Adrenal gland (tissue), 12 donors: ENCODE results near the gene FOXC2. TPM values are rescaled to one million over a fixed set of nuclear protein-coding genes. Genes with fewer than 3 reads are reported as not detected.
A peak's percentile ranks its signal among the peaks of the same experiment; 100 is the strongest.

ENCODE experiments used
- DNase-seq, 7 donors: peaks; one replicate each; pipeline ENCODE4 v3.0.0-alpha.2; 2019 to 2020
- H3K27ac ChIP-seq, 5 donors: fragments of 200-600 bp; sonication (generic) in 4 of 5; 1 replicate in 3 of 5; 2 replicates in 2 of 5; pipeline versions ENCODE4 v1.5.1 to v1.8.0; 2016 to 2020; ENCODE audit warnings: mild to moderate bottlenecking in 1 of 5
- H3K27me3 ChIP-seq: fragments of 200-600 bp; 2 replicates; pipeline ENCODE4 v1.8.0; 2021
- H3K36me3 ChIP-seq, 2 donors: fragments of 200-600 bp; replicated peaks in 1 of 2; 1 replicate in 1 of 2; 2 replicates in 1 of 2; pipeline versions ENCODE4 v1.5.1 to v1.8.0; 2018 to 2022
- H3K4me1 ChIP-seq, 2 donors: fragments of 200-600 bp; replicated peaks in 1 of 2; 1 replicate in 1 of 2; 2 replicates in 1 of 2; pipeline versions ENCODE4 v1.5.1 to v1.8.0; 2018 to 2021
- H3K4me3 ChIP-seq, 4 donors: fragments of 200-600 bp; sonication (generic) in 3 of 4; one replicate each; pipeline ENCODE4 v1.5.1; 2016 to 2018
- H3K9me3 ChIP-seq, 3 donors: fragments of 200-600 bp; sonication (generic) in 1 of 3; replicated peaks in 1 of 3; 1 replicate in 2 of 3; 2 replicates in 1 of 3; pipeline versions ENCODE4 v1.5.1 to v1.8.0; 2016 to 2021
- POLR2A ChIP-seq, 2 donors: fragments of 450-650 bp; IDR thresholded peaks; one replicate each; pipeline ENCODE4 v1.6.1; 2017; ENCODE audit warnings: antibody characterized with exemption in 2 of 2, mild to moderate bottlenecking in 2 of 2, moderate library complexity in 1 of 2
- WGBS, 4 donors: extraction: QIAGEN DNeasy Blood & Tissue Kit in 2 of 4; methylation state at CpG; one replicate each; pipeline versions ENCODE4 v1.1.5 to v1.1.7; 2013 to 2017; 5-methylcytosine and 5-hydroxymethylcytosine counted together
- intact Hi-C, 2 donors: fragments of 100-400 bp; cut with DNase I; formaldehyde crosslinking; loops; one replicate each; pipeline versions ENCODE4 v1.14.1 to v1.15.0; 2022 to 2023
- polyA plus RNA-seq, 3 donors: library from polyadenylated mRNA; stranded (reverse); fragments of 200-250 nt in 2 of 3; fragments of 350-450 nt in 1 of 3; fragmentation: Illumina TruSeq in 1 of 3; extraction: RNeasy Lipid Tissue Mini Kit (QIAGEN cat#74804) in 1 of 3; gene quantifications; one replicate each; pipeline ENCODE4 v1.2.3, GENCODE V29; 2013 to 2014
- total RNA-seq, 9 donors: library from RNA; depleted of rRNA in 4 of 9; stranded (reverse); fragments of >200 nt in 4 of 9; fragments of 120-200 nt in 1 of 9; fragmentation: NEBNext Ultra II Directional in 1 of 9; extraction: Animal tissue kit (Norgen Biotek cat#: 25700) in 1 of 9; gene quantifications; one replicate each; pipeline versions ENCODE4 v1.1.0 to v1.2.4, GENCODE V29; 2013 to 2023
- TF ChIP-seq, protein P1 (sequence below), 6 experiments: fragments of 450-650 bp in 4 of 6; fragments of 200-600 bp in 2 of 6; sonication (generic) in 1 of 6; IDR thresholded peaks; 1 replicate in 5 of 6; 2 replicates in 1 of 6; pipeline versions ENCODE4 v1.5.1 to v1.8.0; 2016 to 2021; ENCODE audit warnings: antibody characterized with exemption in 6 of 6, mild to moderate bottlenecking in 2 of 6, moderate library complexity in 1 of 6
- donor health status: healthy with polysubstance abuse.
- donor health status: Bipolar disorder and iron deficiency.
- donor health status: DM: yes; HTN: yes; CAD: no.
- donor health status: DM: no; HTN: no; CAD: no.
- donor health status: DM: no; HTN: no; CAD: no.
- donor health status: DM: yes; HTN: yes; CAD: no.

FOXC2 gene
- total and polyA plus RNA-seq, 12 donors: 0.39 to 4.8 (median 2.1) TPM

DNA sequence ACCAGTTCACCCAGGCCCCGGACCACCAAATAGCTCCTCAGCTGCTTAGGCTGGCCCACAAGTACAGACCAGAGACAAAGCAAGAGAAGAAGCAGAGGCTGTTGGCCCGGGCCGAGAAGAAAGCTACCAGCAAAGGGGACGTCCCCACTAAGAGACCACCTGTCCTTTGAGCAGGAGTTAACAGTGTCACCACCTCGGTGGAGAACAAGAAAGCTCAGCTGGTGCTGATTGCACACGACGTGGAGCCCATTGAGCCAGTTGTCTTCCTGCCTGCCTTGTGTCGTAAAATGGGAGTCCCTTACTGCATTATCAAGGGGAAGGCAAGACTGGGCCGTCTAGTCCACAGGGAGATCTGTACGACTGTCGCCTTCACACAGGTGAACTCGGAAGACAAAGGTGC, 40.9 kb upstream of the FOXC2 start:
- H3K4me1 ChIP-seq: peaks cover 0 to 16% of the 10 kb centered on the region in 2 donors
- no peak overlapping the region for H3K4me3 ChIP-seq
- peaks cover 19% of the 10 kb centered on the region for H3K27me3 ChIP-seq
- H3K27ac ChIP-seq: no peak overlapping the region
- DNase-seq: no peak
- no peak for TF ChIP-seq POLR2A (IDR thresholded peaks at IDR 0.05)
- TF ChIP-seq, protein P1, sequence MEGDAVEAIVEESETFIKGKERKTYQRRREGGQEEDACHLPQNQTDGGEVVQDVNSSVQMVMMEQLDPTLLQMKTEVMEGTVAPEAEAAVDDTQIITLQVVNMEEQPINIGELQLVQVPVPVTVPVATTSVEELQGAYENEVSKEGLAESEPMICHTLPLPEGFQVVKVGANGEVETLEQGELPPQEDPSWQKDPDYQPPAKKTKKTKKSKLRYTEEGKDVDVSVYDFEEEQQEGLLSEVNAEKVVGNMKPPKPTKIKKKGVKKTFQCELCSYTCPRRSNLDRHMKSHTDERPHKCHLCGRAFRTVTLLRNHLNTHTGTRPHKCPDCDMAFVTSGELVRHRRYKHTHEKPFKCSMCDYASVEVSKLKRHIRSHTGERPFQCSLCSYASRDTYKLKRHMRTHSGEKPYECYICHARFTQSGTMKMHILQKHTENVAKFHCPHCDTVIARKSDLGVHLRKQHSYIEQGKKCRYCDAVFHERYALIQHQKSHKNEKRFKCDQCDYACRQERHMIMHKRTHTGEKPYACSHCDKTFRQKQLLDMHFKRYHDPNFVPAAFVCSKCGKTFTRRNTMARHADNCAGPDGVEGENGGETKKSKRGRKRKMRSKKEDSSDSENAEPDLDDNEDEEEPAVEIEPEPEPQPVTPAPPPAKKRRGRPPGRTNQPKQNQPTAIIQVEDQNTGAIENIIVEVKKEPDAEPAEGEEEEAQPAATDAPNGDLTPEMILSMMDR (IDR thresholded peaks at IDR 0.05): no peak
- no peaks in the 10 kb centered on the region for H3K36me3 ChIP-seq
- intact Hi-C loops: no loop called here
- H3K9me3 ChIP-seq: no peaks in the 10 kb centered on the region
- 58 to 72% (median 65%) methylated on average over 10 to 12 of the region's 12 CpGs for whole genome bisulfite sequencing, 4 donors

DNA sequence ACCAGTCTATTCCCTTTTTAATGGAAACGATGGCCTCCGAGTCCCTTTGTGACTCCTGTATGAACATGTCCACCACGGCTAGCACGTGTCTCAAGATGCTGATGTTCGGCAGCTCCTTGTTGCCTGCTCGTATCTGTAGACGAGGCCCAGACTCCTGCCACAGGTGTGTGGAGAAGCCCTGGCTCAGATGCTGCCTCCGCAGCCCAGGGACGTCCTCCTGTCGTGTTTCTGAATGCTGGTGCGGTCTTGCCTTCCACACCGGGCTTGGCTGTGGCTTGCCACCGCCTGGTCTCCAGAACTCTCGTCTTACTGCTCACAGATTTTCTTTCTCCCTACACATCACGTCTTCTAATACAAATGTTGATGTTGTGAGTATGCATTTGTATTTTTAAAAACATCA, 39.3 kb upstream of the FOXC2 start:
- Histone ChIP-seq H3K4me1 (peaks cover 0 to 23% of the 10 kb centered on the region in 2 donors), H3K36me3 (no peaks in the 10 kb centered on the region), H3K27ac (no peak overlapping the region), H3K9me3 (no peaks in the 10 kb centered on the region), H3K27me3 (peaks cover 7% of the 10 kb centered on the region), H3K4me3 (no peak overlapping the region)
- TF ChIP-seq POLR2A (IDR thresholded peaks at IDR 0.05): no peak
- TF ChIP-seq, protein P1 (IDR thresholded peaks at IDR 0.05): no peak
- intact Hi-C loops: no loop called here
- DNase-seq: no peak
- 90 to 96% (median 92%) methylated on average over 15 of the region's 15 CpGs for WGBS, 4 donors

DNA sequence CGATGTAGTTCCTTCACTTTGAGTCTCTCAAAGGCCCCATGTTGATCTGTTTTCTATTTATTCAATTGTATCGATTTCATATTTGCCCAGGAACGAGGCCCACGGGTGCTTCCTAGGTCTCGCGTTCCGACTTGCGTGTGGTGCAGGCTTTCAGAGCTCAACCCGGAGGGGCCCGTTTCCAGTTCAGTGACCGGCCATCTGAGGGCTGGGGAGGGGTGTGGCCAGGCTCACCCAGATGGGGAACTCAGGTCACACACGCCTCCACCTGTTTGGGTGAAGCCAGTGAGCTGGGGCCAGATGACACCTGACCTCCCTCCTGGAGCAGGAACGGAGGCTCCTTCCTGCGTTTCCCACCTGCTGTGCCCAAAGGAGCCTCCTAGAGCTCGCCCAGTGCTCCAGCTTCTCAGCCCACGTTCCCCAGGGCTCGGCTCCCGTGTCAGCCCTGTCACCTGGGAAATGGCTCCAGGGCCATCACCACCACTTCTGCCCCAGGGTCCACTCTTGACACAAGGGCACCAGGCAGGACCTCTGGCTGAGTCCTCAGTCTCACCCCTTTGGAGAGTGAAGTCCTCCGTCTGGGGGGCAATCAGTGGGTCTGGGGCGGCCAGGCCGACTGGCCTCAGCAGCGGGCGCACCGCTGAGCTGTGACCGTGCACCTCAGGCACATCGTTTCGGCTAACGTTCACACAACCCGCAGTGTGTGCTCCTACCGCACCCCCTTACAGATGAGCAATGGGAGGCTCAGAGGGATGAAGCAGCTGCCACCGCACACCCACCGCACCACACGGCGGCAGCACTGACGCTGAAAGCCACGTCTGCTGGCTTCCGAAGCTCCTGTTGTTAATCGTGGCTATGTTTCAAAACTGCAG, 38.3 kb upstream of the FOXC2 start:
- Histone ChIP-seq H3K27ac (no peak overlapping the region), H3K36me3 (no peaks in the 10 kb centered on the region), H3K4me1 (peaks cover 0 to 23% of the 10 kb centered on the region in 2 donors), H3K4me3 (no peak overlapping the region), H3K9me3 (no peaks in the 10 kb centered on the region), H3K27me3 (peaks cover 2% of the 10 kb centered on the region)
- TF ChIP-seq POLR2A (IDR thresholded peaks at IDR 0.05): no peak
- TF ChIP-seq, protein P1 (IDR thresholded peaks at IDR 0.05): no peak
- no peak for DNase-seq
- 89 to 93% (median 91%) methylated on average over 33 to 38 of the region's 38 CpGs for WGBS, 4 donors
- intact Hi-C loops: no loop called here

DNA sequence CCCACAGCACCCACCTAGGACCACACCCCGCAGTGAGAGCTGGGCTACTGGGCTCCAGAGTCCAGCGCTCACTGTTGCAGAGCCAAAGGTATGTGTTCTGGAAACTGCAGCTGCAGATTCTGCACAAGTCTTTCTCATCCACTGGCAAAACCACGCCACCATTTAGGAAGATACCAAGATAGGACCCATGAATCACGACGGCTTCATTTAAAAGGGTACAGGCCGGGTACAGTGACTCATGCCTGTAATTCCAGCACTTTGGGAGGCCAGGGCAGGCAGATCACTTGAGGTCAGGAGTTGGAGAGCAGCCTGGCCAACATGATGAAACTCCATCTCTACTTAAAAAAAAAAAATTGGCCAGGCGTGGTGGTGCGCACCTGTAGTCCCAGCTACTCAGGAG, 37.5 kb upstream of the FOXC2 start:
- intact Hi-C loops: no loop called here
- Histone ChIP-seq H3K27me3 (no peaks in the 10 kb centered on the region), H3K27ac (no peak overlapping the region), H3K4me3 (no peak overlapping the region), H3K4me1 (peaks cover 0 to 23% of the 10 kb centered on the region in 2 donors), H3K36me3 (no peaks in the 10 kb centered on the region), H3K9me3 (no peaks in the 10 kb centered on the region)
- peak in 6 of 7 donors; percentile 60 to 81 (median 73) for DNase-seq
- 62 to 68% (median 65%) methylated on average over 8 of the region's 8 CpGs for WGBS, 4 donors
- TF ChIP-seq, protein P1 (IDR thresholded peaks at IDR 0.05): no peak
- no peak for TF ChIP-seq POLR2A (IDR thresholded peaks at IDR 0.05)
